K562 (cell line): ENCODE measurements around the gene CSKMT. TPM values are rescaled to one million over a fixed set of nuclear protein-coding genes. Genes with fewer than 3 reads are reported as not detected.

Experiments used
- ADNP ChIP-seq: fragments of 200-800 bp; sonication (Bioruptor generic); IDR thresholded peaks from 2 replicates; pipeline ENCODE4 v1.6.1; 2016; ENCODE audit warnings: missing genetic modification characterization, missing compliant biosample characterization
- ARNT ChIP-seq, 2 experiments: fragments of 450-650 bp; IDR thresholded peaks; 2 replicates each; pipeline ENCODE4 v1.6.1; 2016; ENCODE audit warnings: mild to moderate bottlenecking in 1 of 2
- CBX5 ChIP-seq: IDR thresholded peaks from 2 replicates; pipeline ENCODE4 v1.6.1; 2014; ENCODE audit warnings: low read depth, borderline replicate concordance
- CHD1 ChIP-seq: fragments of 200-600 bp; sonication (generic); IDR thresholded peaks from one replicate; pipeline ENCODE4 v1.6.1; 2012; ENCODE audit warnings: mild to moderate bottlenecking, moderate library complexity, low read length, inconsistent platforms
- DLX4 ChIP-seq: fragments of 250-450 bp; sonication (Bioruptor Pico); IDR thresholded peaks from 2 replicates; pipeline ENCODE4 v1.6.1; 2021; ENCODE audit warnings: mild to moderate bottlenecking
- DPF2 ChIP-seq: fragments of 450-650 bp; IDR thresholded peaks from 2 replicates; pipeline ENCODE4 v1.6.1; 2016
- ELF4 ChIP-seq: fragments of 450-650 bp; formaldehyde crosslinking; IDR thresholded peaks from 2 replicates; pipeline ENCODE4 v1.4.0; 2022; ENCODE audit warnings: missing genetic modification characterization
- HEY1 ChIP-seq: fragments of 250-450 bp; sonication (Bioruptor Pico); IDR thresholded peaks from 2 replicates; pipeline ENCODE4 v1.5.0; 2020; ENCODE audit warnings: mild to moderate bottlenecking, moderate library complexity, borderline replicate concordance
- HNRNPK ChIP-seq: fragments of 200-400 bp; formaldehyde crosslinking; IDR thresholded peaks from one replicate; pipeline ENCODE4 v1.6.1; 2018; ENCODE audit warnings: mild to moderate bottlenecking, low read depth, low read length; ENCODE audit not compliant: poor library complexity, severe bottlenecking
- KDM4B ChIP-seq, 2 experiments: fragments of 450-650 bp in 1 of 2; sonication (generic) in 1 of 2; IDR thresholded peaks; 2 replicates each; pipeline ENCODE4 v1.6.1; 2016 to 2017; ENCODE audit warnings: borderline replicate concordance in 2 of 2, antibody characterized with exemption in 1 of 2, low read depth in 1 of 2, mild to moderate bottlenecking in 1 of 2
- MBD2 ChIP-seq: sonication (generic); IDR thresholded peaks from 2 replicates; pipeline ENCODE4 v1.6.1; 2016; ENCODE audit warnings: low read depth, borderline replicate concordance
- PHB2 ChIP-seq: fragments of 450-650 bp; IDR thresholded peaks from 2 replicates; pipeline ENCODE4 v1.6.1; 2017; ENCODE audit warnings: low read depth
- PTBP1 ChIP-seq: fragments of 200-400 bp; formaldehyde crosslinking; IDR thresholded peaks from 2 replicates; pipeline ENCODE4 v1.6.1; 2017; ENCODE audit warnings: low read depth, low read length
- PTTG1 ChIP-seq: fragments of 450-650 bp; IDR thresholded peaks from 2 replicates; pipeline ENCODE4 v1.6.1; 2016; ENCODE audit warnings: low read depth, mild to moderate bottlenecking, missing genetic modification characterization, missing compliant biosample characterization
- RB1 ChIP-seq: fragments of 450-650 bp; IDR thresholded peaks from 2 replicates; pipeline ENCODE4 v1.6.1; 2017; ENCODE audit warnings: low read depth, mild to moderate bottlenecking
- SNIP1 ChIP-seq: fragments of 450-650 bp; IDR thresholded peaks from 2 replicates; pipeline ENCODE4 v1.7.1; 2017; ENCODE audit warnings: low read depth, mild to moderate bottlenecking
- ZNF133 ChIP-seq: fragments of 250-450 bp; sonication (Bioruptor Pico); IDR thresholded peaks from 2 replicates; pipeline ENCODE4 v1.4.0; 2020; ENCODE audit warnings: mild to moderate bottlenecking
- ZNF282 ChIP-seq: sonication (generic); formaldehyde crosslinking; IDR thresholded peaks from 2 replicates; pipeline ENCODE4 v1.8.1; 2023; ENCODE audit warnings: missing genetic modification reagents
- ZNF766 ChIP-seq: fragments of 200-800 bp; sonication (Bioruptor generic); conservative IDR thresholded peaks from 2 replicates; pipeline ENCODE4 v1.6.1; 2016; ENCODE audit warnings: missing genetic modification characterization, missing compliant biosample characterization
- polyA plus RNA-seq, 8 experiments: library from polyadenylated mRNA; depleted of rRNA in 4 of 8; stranded (reverse) in 5 of 8; unstranded in 3 of 8; fragments of >200 nt; fragmentation: Nextera tagmentation in 2 of 8; fragmentation: Illumina TruSeq in 1 of 8; extraction: Ambion mirVana in 2 of 8; extraction: Trizol in 1 of 8; gene quantifications; 2 replicates each; pipeline versions ENCODE4 v1.2.1 to v1.2.3, GENCODE V29; 2011 to 2014; ENCODE audit warnings: inconsistent platforms in 1 of 8, missing spikeins in 1 of 8
- total RNA-seq, 7 experiments: library from RNA; depleted of rRNA in 6 of 7; stranded (reverse); fragments of >200 nt in 6 of 7; fragmentation: Illumina TruSeq in 2 of 7; extraction: Trizol in 2 of 7; gene quantifications; 2 replicates each; pipeline versions ENCODE4 v1.2.1 to v1.2.3, GENCODE V29; 2011 to 2021; ENCODE audit warnings: low replicate concordance in 1 of 7
- TF ChIP-seq, protein P1 (sequence below): sonication (generic); formaldehyde crosslinking; IDR thresholded peaks from 2 replicates; pipeline ENCODE4 v1.8.0; 2022; ENCODE audit warnings: mild to moderate bottlenecking, low read depth, missing genetic modification reagents

Gene CSKMT
- total and polyA plus RNA-seq, 9 of the 15 experiments (the other 6 are each of a cell fraction or from before 2014, with no cell fraction given): 10.3 to 108 (median 27.2) TPM

DNA sequence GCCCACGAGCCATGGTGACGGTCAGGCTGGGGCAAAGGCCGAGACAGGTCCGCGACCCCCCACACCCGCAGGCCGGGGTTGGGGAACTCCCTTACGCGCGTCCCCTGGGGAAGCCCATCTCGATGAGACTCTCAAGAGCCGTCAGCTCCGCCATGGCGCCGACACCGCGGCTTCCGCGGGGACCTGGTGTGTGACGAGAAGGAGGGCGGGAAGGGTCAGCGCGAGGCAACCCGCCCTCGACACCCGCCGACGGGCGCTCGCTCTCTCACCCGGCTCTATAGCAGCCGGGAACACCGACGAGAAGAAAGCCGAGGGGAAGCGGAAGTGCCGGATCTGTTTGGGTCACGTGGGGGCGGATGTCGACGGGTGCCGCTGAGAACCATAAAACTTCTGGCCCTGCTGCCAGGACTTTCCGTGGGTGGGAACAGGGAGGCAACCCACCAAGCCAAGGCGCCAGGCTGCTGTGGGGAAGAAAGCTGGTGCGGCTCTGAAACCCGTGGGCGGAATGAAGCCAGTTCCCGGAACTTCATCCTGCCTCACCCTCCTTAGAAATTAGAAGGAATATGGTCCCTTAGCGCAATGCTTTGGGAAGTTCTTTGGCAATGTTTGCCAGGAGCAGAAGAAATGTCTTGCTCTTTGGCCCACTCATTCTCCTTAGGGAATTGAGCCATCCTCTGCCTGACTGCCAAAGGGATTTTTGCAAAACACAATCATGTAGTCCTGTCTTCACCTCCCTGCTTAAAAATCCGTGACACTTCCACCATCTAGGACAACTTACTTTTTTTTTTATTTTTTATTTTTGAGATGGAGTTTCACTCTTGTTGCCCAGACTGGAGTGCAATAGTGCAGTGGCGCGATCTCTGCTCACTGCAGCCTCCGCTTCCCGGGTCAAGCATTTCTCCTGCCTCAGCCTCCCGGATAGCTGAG is 13.9 kb downstream of the CSKMT start, which contains the start of gene UBXN1 (continued):
- TF ChIP-seq HNRNPK (no peak), ARNT (IDR thresholded peaks at IDR 0.05) (no peak), SNIP1 (no peak), PTBP1 (no peak), ADNP (tag) (no peak), DPF2 (0 out of 2 replicates have a peak, but pooled peaks have one; percentile 44), CBX5 (no peak), KDM4B (IDR thresholded peaks at IDR 0.05; ENCODE audit: borderline replicate concordance in 2 of 2, low read depth in 1 of 2) (peak in 1 of 2 experiments; percentile 91; a peak in 1 of 4 replicates), ZNF766 (CRISPR knock-in tag) (no peak), ELF4 (no peak), DLX4 (CRISPR knock-in tag) (no peak), HEY1 (CRISPR knock-in tag) (no peak), ZNF133 (CRISPR knock-in tag) (no peak), PHB2 (no peak), RB1 (peak; percentile 67; the same call in 1 of the 2 replicates), ZNF282 (no peak), MBD2 (peak; percentile 74), CHD1 (peak; percentile 52), PTTG1 (tag) (no peak)
- TF ChIP-seq, protein P1, sequence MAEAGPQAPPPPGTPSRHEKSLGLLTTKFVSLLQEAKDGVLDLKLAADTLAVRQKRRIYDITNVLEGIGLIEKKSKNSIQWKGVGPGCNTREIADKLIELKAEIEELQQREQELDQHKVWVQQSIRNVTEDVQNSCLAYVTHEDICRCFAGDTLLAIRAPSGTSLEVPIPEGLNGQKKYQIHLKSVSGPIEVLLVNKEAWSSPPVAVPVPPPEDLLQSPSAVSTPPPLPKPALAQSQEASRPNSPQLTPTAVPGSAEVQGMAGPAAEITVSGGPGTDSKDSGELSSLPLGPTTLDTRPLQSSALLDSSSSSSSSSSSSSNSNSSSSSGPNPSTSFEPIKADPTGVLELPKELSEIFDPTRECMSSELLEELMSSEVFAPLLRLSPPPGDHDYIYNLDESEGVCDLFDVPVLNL (CRISPR knock-in tag): no peak
